HS-27A (cell line): ENCODE measurements around the gene NDUFS6.

Source experiments
- DNase-seq: peaks from one replicate; pipeline ENCODE4 v3.0.0-alpha.2; 2012; ENCODE audit warnings: low read depth, missing footprints

Gene NDUFS6

DNA sequence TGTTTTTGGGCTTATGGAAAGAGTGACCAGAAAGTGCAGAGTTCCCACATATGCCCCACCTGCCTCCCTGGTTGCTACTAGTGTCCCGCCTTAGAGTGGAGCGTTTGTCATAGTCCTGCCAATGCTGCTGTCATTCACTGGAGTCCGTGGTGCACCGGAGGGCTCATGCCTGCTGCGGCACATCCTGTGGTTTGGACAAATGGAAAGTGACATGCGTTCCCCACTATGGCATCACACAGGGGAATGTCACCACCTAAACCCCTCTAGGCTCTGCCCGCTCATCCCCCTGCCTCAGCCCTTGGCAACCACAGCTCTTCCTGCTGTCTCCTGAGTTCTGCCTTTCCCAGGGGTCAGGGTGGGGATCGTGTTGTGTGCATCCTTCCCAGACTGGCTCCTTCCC, 52.3 kb downstream of the NDUFS6 start:
- no peak for DNase-seq

- DNase-seq = no peak
These were observed 53.9 kb downstream of the NDUFS6 start for GRCh38 chr5:1855075-1855474.

DNA sequence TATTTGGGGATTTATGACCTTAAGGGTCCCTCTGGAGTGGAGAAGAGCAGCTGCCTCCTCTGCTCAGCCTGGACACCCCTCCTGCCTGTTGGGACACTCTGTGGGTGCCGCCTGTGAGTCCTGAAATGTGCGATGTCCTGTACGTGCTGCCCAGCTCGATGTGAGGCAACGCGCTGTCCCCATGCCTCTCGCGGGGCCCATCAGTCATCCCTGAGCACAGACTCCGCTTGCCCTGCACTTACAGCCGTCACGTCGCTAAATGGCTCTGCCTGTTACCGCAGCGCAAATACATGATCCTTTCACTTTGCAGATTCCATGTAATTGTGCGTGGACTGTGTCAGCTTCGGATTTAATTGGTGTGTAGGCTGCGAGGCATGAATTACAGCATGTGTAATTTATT, 54.4 kb downstream of the NDUFS6 start:
- DNase-seq = no peak

DNA sequence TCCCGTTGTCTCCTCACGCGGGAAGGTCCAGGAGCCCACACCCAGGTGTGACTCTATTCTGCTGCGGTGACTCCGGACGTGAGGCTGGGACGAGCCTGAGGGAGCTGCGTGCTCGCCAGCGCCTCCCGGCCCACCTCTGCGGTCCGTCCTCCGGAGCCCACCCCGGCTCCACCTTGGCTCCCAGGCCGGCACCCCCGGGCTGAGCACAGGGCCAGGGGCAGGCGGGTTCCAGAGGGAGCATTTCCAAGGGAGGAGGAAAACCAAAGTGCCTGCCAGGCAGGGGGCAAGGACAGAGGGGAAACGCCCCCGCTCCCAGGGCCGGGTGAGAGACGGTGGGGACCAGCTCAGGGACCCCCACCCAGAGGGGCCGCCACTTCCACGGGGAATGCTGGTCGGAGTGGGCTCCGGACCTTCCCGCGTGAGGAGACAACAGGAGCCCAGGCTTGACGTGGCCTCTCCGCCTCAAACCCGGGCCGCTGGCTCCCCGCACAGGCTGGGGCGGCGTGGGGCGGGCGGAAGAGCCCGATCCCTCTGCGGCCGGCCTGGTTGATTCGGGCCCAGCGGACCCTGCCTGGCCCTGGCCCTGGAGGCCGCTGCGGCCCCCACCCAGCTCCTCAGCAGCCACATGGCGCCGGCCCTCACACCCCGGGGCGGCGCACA, 55.5 kb downstream of the NDUFS6 start:
- no peak for DNase-seq

DNA sequence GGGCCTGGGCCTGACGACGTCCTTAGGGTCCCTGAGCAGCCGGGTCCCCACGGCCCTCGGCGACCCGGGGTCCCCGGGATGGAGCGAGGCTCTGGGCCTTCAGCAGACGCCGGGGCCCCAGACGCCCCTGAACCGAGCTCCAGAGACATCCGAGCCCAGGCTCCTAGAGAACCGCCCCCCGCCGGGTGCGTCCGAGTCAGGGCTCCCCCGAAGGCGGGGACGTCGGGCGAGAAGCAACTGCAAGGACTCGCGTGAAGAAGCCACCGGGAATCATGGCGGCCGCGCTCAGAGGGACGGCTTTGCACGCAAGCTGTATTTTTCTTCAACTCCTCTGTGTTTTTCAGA, 56.0 kb downstream of the NDUFS6 start:
- DNase-seq = no peak

- DNase-seq = no peak
These were observed 57.2 kb downstream of the NDUFS6 start for GRCh38 chr5:1858436-1858835.

GRCh38 chr5:1859099-1859498, 57.9 kb downstream of the NDUFS6 start:
- DNase-seq = no peak

- DNase-seq = no peak
These were observed 58.9 kb downstream of the NDUFS6 start for GRCh38 chr5:1860021-1860610.

GRCh38 chr5:1860949-1861348, 59.7 kb downstream of the NDUFS6 start:
- DNase-seq = no peak

GRCh38 chr5:1864896-1865440, 63.8 kb downstream of the NDUFS6 start:
- no peak for DNase-seq

DNA sequence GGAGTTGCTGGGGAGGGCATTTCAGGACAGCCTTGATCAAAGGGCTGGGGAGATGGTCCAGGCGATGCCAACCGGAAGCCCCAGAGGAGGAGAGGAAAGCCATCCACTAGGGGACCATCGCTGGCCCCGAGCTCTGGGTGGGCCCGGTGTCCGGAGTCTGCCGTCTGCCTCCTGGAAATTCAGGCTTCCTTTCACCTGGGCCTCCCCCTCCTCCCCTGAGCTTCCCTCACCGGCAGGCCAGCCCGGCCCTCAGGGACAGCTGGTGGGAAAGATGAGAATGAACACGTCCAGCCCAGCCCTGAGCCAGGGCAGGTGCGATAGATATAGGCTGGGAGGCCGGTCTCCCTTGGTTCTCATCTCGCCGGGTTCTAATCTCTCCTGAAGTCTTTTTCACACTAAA, 64.3 kb downstream of the NDUFS6 start:
- DNase-seq = no peak
